Suprapubic skin (tissue), 4 donors: ENCODE results near the gene TBC1D8. TPM values are rescaled to one million over a fixed set of nuclear protein-coding genes. Genes with fewer than 3 reads are reported as not detected.

ENCODE experiments used
- DNase-seq, 2 donors: peaks; one replicate each; pipeline ENCODE4 v3.0.0-alpha.2; 2019; ENCODE audit warnings: low spot score in 2 of 2
- H3K27ac ChIP-seq: fragments of 200-600 bp; sonication (generic); one replicate; pipeline ENCODE4 v1.5.1; 2019
- H3K27me3 ChIP-seq: fragments of 200-600 bp; sonication (generic); one replicate; pipeline ENCODE4 v1.5.1; 2019
- H3K36me3 ChIP-seq: fragments of 200-600 bp; sonication (generic); one replicate; pipeline ENCODE4 v1.5.1; 2019
- H3K4me1 ChIP-seq: fragments of 200-600 bp; sonication (generic); one replicate; pipeline ENCODE4 v1.5.1; 2019
- H3K4me3 ChIP-seq: fragments of 200-600 bp; sonication (generic); one replicate; pipeline ENCODE4 v1.5.1; 2019; ENCODE audit warnings: mild to moderate bottlenecking
- H3K9me3 ChIP-seq: fragments of 200-600 bp; sonication (generic); one replicate; pipeline ENCODE4 v1.5.1; 2019
- CTCF ChIP-seq, 2 donors: fragments of 200-600 bp in 1 of 2; fragments of 450-650 bp in 1 of 2; sonication (generic) in 1 of 2; IDR thresholded peaks; one replicate each; pipeline ENCODE4 v1.5.1; 2016 to 2019; ENCODE audit warnings: antibody characterized with exemption in 2 of 2, mild to moderate bottlenecking in 1 of 2, moderate library complexity in 1 of 2
- EP300 ChIP-seq: sonication (generic); formaldehyde crosslinking; IDR thresholded peaks from one replicate; pipeline ENCODE4 v1.6.1; 2017; ENCODE audit warnings: antibody characterized with exemption
- POLR2A ChIP-seq, 2 donors: fragments of 450-650 bp; IDR thresholded peaks; one replicate each; pipeline ENCODE4 v1.6.1; 2017; ENCODE audit warnings: antibody characterized with exemption in 2 of 2, mild to moderate bottlenecking in 2 of 2, moderate library complexity in 2 of 2
- POLR2AphosphoS5 ChIP-seq, 3 donors: sonication (generic); formaldehyde crosslinking; IDR thresholded peaks; one replicate each; pipeline ENCODE4 v1.6.1; 2017; ENCODE audit warnings: antibody characterized with exemption in 3 of 3
- WGBS: methylation state at CpG from one replicate; pipeline ENCODE4 v1.1.5; 2018; 5-methylcytosine and 5-hydroxymethylcytosine counted together
- total RNA-seq, 4 donors: library from RNA; depleted of rRNA; stranded (reverse); fragments of >200 nt; gene quantifications; one replicate each; pipeline ENCODE4 v1.1.0, GENCODE V29; 2016

TBC1D8 gene
- total RNA-seq, 4 donors from 2014 or later: 38.8 to 309 (median 68.3) TPM

GRCh38 chr2:101121174-101121573, 30.0 kb downstream of the TBC1D8 start:
- Histone ChIP-seq H3K4me1 (peaks cover 58% of the 10 kb centered on the region), H3K27ac (peak overlapping the region; percentile 86), H3K27me3 (no peaks in the 10 kb centered on the region), H3K9me3 (no peaks in the 10 kb centered on the region), H3K4me3 (no peak overlapping the region), H3K36me3 (no peaks in the 10 kb centered on the region)
- 59% methylated on average over 7 of the region's 7 CpGs for WGBS
- TF ChIP-seq EP300 (no peak), CTCF (IDR thresholded peaks at IDR 0.05) (no peak), POLR2AphosphoS5 (IDR thresholded peaks at IDR 0.05) (no peak), POLR2A (IDR thresholded peaks at IDR 0.05) (no peak)
- DNase-seq: no peak

GRCh38 chr2:101120124-101120996, 30.8 kb downstream of the TBC1D8 start:
- Histone ChIP-seq H3K9me3 (no peaks in the 10 kb centered on the region), H3K27ac (peak overlapping the region; percentile 86), H3K36me3 (no peaks in the 10 kb centered on the region), H3K27me3 (no peaks in the 10 kb centered on the region), H3K4me1 (peaks cover 57% of the 10 kb centered on the region), H3K4me3 (no peak overlapping the region)
- peak; percentile 84 to 85 for DNase-seq
- TF ChIP-seq POLR2AphosphoS5 (IDR thresholded peaks at IDR 0.05): peak; percentile 79 to 98 (median 83)
- TF ChIP-seq EP300: peak; percentile 62
- no peak for TF ChIP-seq POLR2A (IDR thresholded peaks at IDR 0.05)
- 64% methylated on average over 11 of the region's 11 CpGs for WGBS

- Histone ChIP-seq H3K27me3 (no peaks in the 10 kb centered on the region), H3K4me3 (no peak overlapping the region), H3K27ac (peak overlapping the region; percentile 86), H3K4me1 (peaks cover 57% of the 10 kb centered on the region), H3K9me3 (no peaks in the 10 kb centered on the region), H3K36me3 (no peaks in the 10 kb centered on the region)
- DNase-seq: no peak
- 30% methylated on average over 2 of the region's 2 CpGs for WGBS
- TF ChIP-seq EP300 (no peak), POLR2A (IDR thresholded peaks at IDR 0.05) (no peak), CTCF (IDR thresholded peaks at IDR 0.05) (no peak), POLR2AphosphoS5 (IDR thresholded peaks at IDR 0.05) (no peak)
These were observed 31.8 kb downstream of the TBC1D8 start for GRCh38 chr2:101119431-101119830.

- peaks cover 71% of the 10 kb centered on the region for H3K4me1 ChIP-seq
- H3K27ac ChIP-seq: no peak overlapping the region
- 94% methylated on average over 9 of the region's 9 CpGs for WGBS
- H3K9me3 ChIP-seq: no peaks in the 10 kb centered on the region
- no peak for DNase-seq
- no peaks in the 10 kb centered on the region for H3K36me3 ChIP-seq
- no peak overlapping the region for H3K4me3 ChIP-seq
- TF ChIP-seq EP300: no peak
- TF ChIP-seq POLR2AphosphoS5 (IDR thresholded peaks at IDR 0.05): no peak
- no peak for TF ChIP-seq POLR2A (IDR thresholded peaks at IDR 0.05)
- no peak for TF ChIP-seq CTCF (IDR thresholded peaks at IDR 0.05)
- H3K27me3 ChIP-seq: no peaks in the 10 kb centered on the region
These were observed 34.2 kb downstream of the TBC1D8 start for GRCh38 chr2:101116841-101117552.

GRCh38 chr2:101116348-101116747, 34.8 kb downstream of the TBC1D8 start:
- TF ChIP-seq POLR2A (IDR thresholded peaks at IDR 0.05): no peak
- no peak for TF ChIP-seq CTCF (IDR thresholded peaks at IDR 0.05)
- TF ChIP-seq POLR2AphosphoS5 (IDR thresholded peaks at IDR 0.05): no peak
- TF ChIP-seq EP300: no peak
- Histone ChIP-seq H3K4me1 (peaks cover 76% of the 10 kb centered on the region), H3K4me3 (no peak overlapping the region), H3K27me3 (no peaks in the 10 kb centered on the region), H3K36me3 (no peaks in the 10 kb centered on the region), H3K27ac (peak overlapping the region; percentile 36), H3K9me3 (no peaks in the 10 kb centered on the region)
- WGBS: 72% methylated on average over 4 of the region's 4 CpGs
- no peak for DNase-seq
